Thoracic aorta (tissue), 2 donors: ENCODE results near the gene FHIT. TPM values are rescaled to one million over a fixed set of nuclear protein-coding genes. Genes with fewer than 3 reads are reported as not detected.

Experiments
- ATAC-seq: fragments of 150-250 bp; one replicate; pipeline ENCODE4 v1.8.0; 2017; ENCODE audit warnings: low read depth; ENCODE audit not compliant: insufficient number of reproducible peaks, low FRiP score
- DNase-seq: peaks from one replicate; pipeline ENCODE4 v3.0.0-alpha.2; 2020; ENCODE audit warnings: low spot score
- H3K27ac ChIP-seq, 2 donors: fragments of 200-600 bp; sonication (generic); 1 replicate in 1 of 2; 2 replicates in 1 of 2; pipeline ENCODE4 v1.5.1; 2016; ENCODE audit warnings: mild to moderate bottlenecking in 2 of 2, moderate library complexity in 2 of 2
- H3K27me3 ChIP-seq: fragments of 200-600 bp; sonication (generic); replicated peaks from 2 replicates; pipeline ENCODE4 v1.6.0; 2016; ENCODE audit warnings: mild to moderate bottlenecking; ENCODE audit not compliant: insufficient read depth
- H3K36me3 ChIP-seq: fragments of 200-600 bp; sonication (generic); one replicate; pipeline ENCODE4 v1.5.1; 2016
- H3K4me1 ChIP-seq, 2 donors: fragments of 200-600 bp; sonication (generic); 1 replicate in 1 of 2; 2 replicates in 1 of 2; pipeline versions ENCODE4 v1.5.1 to v1.6.0; 2016; ENCODE audit warnings: low read depth in 2 of 2, mild to moderate bottlenecking in 1 of 2; ENCODE audit not compliant: control insufficient read depth in 1 of 2
- H3K4me3 ChIP-seq: fragments of 200-600 bp; sonication (generic); 2 replicates; pipeline ENCODE4 v1.5.1; 2016; ENCODE audit warnings: mild to moderate bottlenecking
- H3K9me3 ChIP-seq: fragments of 200-600 bp; sonication (generic); 2 replicates; pipeline ENCODE4 v1.5.1; 2016
- total RNA-seq, 2 donors: library from RNA; depleted of rRNA; stranded (reverse); fragments of >200 nt; gene quantifications; one replicate each; pipeline versions ENCODE4 v1.1.0 to v1.2.3, GENCODE V29; 2016
- TF ChIP-seq, protein P1 (sequence below): fragments of 200-600 bp; sonication (generic); IDR thresholded peaks from one replicate; pipeline ENCODE4 v1.5.1; 2019; ENCODE audit warnings: antibody characterized with exemption

FHIT gene
- total RNA-seq, 2 donors from 2014 or later = 2.0 to 2.3 TPM

- DNase-seq (no peak), ATAC-seq (no peak)
- no peaks in the 10 kb centered on the region for H3K36me3 ChIP-seq
- no peaks in the 10 kb centered on the region for H3K27me3 ChIP-seq
- TF ChIP-seq, protein P1, sequence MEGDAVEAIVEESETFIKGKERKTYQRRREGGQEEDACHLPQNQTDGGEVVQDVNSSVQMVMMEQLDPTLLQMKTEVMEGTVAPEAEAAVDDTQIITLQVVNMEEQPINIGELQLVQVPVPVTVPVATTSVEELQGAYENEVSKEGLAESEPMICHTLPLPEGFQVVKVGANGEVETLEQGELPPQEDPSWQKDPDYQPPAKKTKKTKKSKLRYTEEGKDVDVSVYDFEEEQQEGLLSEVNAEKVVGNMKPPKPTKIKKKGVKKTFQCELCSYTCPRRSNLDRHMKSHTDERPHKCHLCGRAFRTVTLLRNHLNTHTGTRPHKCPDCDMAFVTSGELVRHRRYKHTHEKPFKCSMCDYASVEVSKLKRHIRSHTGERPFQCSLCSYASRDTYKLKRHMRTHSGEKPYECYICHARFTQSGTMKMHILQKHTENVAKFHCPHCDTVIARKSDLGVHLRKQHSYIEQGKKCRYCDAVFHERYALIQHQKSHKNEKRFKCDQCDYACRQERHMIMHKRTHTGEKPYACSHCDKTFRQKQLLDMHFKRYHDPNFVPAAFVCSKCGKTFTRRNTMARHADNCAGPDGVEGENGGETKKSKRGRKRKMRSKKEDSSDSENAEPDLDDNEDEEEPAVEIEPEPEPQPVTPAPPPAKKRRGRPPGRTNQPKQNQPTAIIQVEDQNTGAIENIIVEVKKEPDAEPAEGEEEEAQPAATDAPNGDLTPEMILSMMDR = no peak
- no peaks in the 10 kb centered on the region for H3K4me1 ChIP-seq
- no peaks in the 10 kb centered on the region for H3K9me3 ChIP-seq
- no peak overlapping the region for H3K4me3 ChIP-seq
- no peak overlapping the region for H3K27ac ChIP-seq
These were observed 1365.3 kb downstream of the FHIT start for GRCh38 chr3:59885899-59886400.

GRCh38 chr3:59885101-59885500 lies 1366.2 kb downstream of the FHIT start:
- DNase-seq (no peak), ATAC-seq (no peak)
- Histone ChIP-seq H3K36me3 (no peaks in the 10 kb centered on the region), H3K27ac (no peak overlapping the region), H3K9me3 (no peaks in the 10 kb centered on the region), H3K27me3 (no peaks in the 10 kb centered on the region), H3K4me1 (no peaks in the 10 kb centered on the region), H3K4me3 (no peak overlapping the region)
- TF ChIP-seq, protein P1 = no peak

DNA sequence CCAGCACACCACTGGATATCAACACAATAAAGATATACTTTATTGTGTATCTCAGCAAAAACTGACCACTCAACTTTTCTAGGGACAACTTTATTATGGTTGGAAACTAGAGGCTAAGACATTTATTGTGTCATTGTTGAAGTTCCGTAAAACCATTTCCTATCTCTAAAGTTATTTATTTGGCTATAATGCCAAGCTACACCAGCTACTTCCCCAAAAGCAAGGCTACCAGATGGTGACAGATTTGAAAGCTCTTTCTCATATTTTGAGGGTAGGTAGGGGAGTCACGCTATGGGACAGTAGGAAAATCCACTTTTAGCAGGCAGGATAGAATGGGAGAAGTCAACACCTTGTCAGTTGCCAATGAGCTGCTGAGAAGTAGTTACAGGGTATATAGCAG lies 1366.8 kb downstream of the FHIT start:
- H3K4me3 ChIP-seq = no peak overlapping the region
- no peak overlapping the region for H3K27ac ChIP-seq
- no peak for DNase-seq
- no peaks in the 10 kb centered on the region for H3K4me1 ChIP-seq
- H3K9me3 ChIP-seq = no peaks in the 10 kb centered on the region
- TF ChIP-seq, protein P1 = no peak
- H3K36me3 ChIP-seq = no peaks in the 10 kb centered on the region
- no peak for ATAC-seq
- no peaks in the 10 kb centered on the region for H3K27me3 ChIP-seq

DNA sequence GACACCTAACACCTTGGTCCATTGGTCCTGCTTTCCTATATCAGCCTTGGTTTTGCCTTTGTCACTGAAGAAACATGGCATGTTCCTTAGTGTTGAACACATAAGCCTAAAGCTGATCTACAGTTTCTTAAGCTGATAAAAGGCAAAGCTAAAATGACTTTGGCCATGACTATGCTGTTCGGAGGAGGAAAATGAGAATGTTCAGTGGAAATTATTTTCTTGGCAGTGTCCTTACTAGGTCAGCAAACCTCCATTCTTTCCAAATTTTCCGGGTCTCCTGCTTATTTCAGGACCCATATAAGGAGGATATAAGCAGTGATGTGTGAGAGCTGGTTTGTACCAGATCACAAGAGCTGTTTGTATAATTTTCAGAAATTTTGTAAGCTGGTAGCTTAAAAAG lies 1368.5 kb downstream of the FHIT start:
- Histone ChIP-seq H3K4me3 (no peak overlapping the region), H3K27me3 (no peaks in the 10 kb centered on the region), H3K9me3 (no peaks in the 10 kb centered on the region), H3K27ac (no peak overlapping the region), H3K36me3 (no peaks in the 10 kb centered on the region), H3K4me1 (peaks cover 0 to 11% of the 10 kb centered on the region in 2 donors)
- TF ChIP-seq, protein P1 = no peak
- ATAC-seq = no peak
- no peak for DNase-seq

GRCh38 chr3:59880717-59881116 lies 1370.5 kb downstream of the FHIT start:
- H3K4me3 ChIP-seq = no peak overlapping the region
- no peaks in the 10 kb centered on the region for H3K36me3 ChIP-seq
- no peaks in the 10 kb centered on the region for H3K27me3 ChIP-seq
- no peak for ATAC-seq
- no peak overlapping the region for H3K27ac ChIP-seq
- no peak for DNase-seq
- peaks cover 0 to 14% of the 10 kb centered on the region in 2 donors for H3K4me1 ChIP-seq
- no peaks in the 10 kb centered on the region for H3K9me3 ChIP-seq
- TF ChIP-seq, protein P1 = no peak
